Measurements from ENCODE around the gene FAM9A.
A peak's percentile ranks its signal among the peaks of the same experiment; 100 is the strongest.
"Not testable (repeated sequence)": the region's sequence is repeated elsewhere in the genome, so short reads cannot be mapped to it uniquely, and the experiment has no call there.

FAM9A gene

GRCh38 chrX:8803326-8803725 is 2.1 kb upstream of the FAM9A start:
- peak; percentile 35 for DNase-seq (ENCODE audit: low read depth)

GRCh38 chrX:8800351-8800750 is 832 bp downstream of the FAM9A start:
- not testable (repeated sequence) for DNase-seq (ENCODE audit: low read depth)

- DNase-seq (ENCODE audit: low read depth) = not testable (repeated sequence)
Measured at GRCh38 chrX:8799281-8799680, 1.9 kb downstream of the FAM9A start.

GRCh38 chrX:8798702-8799101 is 2.5 kb downstream of the FAM9A start:
- not testable (repeated sequence) for DNase-seq (ENCODE audit: low read depth)

- DNase-seq (ENCODE audit: low read depth) = not testable (repeated sequence)
Measured at GRCh38 chrX:8787119-8787518, 14.1 kb downstream of the FAM9A start.

GRCh38 chrX:8784162-8784561 is 17.0 kb downstream of the FAM9A start:
- no peak for DNase-seq (ENCODE audit: low read depth)

- DNase-seq (ENCODE audit: low read depth) = no peak
Measured at GRCh38 chrX:8783714-8784098, 17.5 kb downstream of the FAM9A start.

- DNase-seq (ENCODE audit: low read depth) = no peak
Measured at GRCh38 chrX:8783097-8783713, 18.0 kb downstream of the FAM9A start.

GRCh38 chrX:8782595-8782994 is 18.6 kb downstream of the FAM9A start:
- DNase-seq (ENCODE audit: low read depth) = no peak

- not testable (repeated sequence) for DNase-seq (ENCODE audit: low read depth)
Measured at GRCh38 chrX:8781921-8782320, 19.3 kb downstream of the FAM9A start.

- DNase-seq (ENCODE audit: low read depth) = no peak
Measured at GRCh38 chrX:8773117-8773516, 28.1 kb downstream of the FAM9A start.

GRCh38 chrX:8760021-8760420 is 41.2 kb downstream of the FAM9A start:
- peak; percentile 49 for DNase-seq (ENCODE audit: low read depth)

GRCh38 chrX:8758706-8759105 is 42.5 kb downstream of the FAM9A start:
- peak; percentile 33 for DNase-seq (ENCODE audit: low read depth)

- DNase-seq (ENCODE audit: low read depth) = peak; percentile 75
Measured at GRCh38 chrX:8757609-8758389, 43.4 kb downstream of the FAM9A start.

- DNase-seq (ENCODE audit: low read depth) = no peak
Measured at GRCh38 chrX:8755813-8756212, 45.4 kb downstream of the FAM9A start.

- DNase-seq (ENCODE audit: low read depth) = peak; percentile 27
Measured at GRCh38 chrX:8755116-8755515, 46.1 kb downstream of the FAM9A start.

GRCh38 chrX:8749697-8750096 is 51.5 kb downstream of the FAM9A start:
- DNase-seq (ENCODE audit: low read depth) = no peak

- DNase-seq (ENCODE audit: low read depth) = peak; percentile 59
Measured at GRCh38 chrX:8748855-8749254, 52.3 kb downstream of the FAM9A start.

GRCh38 chrX:8743126-8743732 is 58.0 kb downstream of the FAM9A start:
- peak; percentile 58 for DNase-seq (ENCODE audit: low read depth)

- DNase-seq (ENCODE audit: low read depth) = no peak
Measured at GRCh38 chrX:8741981-8742380, 59.2 kb downstream of the FAM9A start.
